K562 (cell line): Measurements from ENCODE around the gene GNAL. TPM values are rescaled to one million over a fixed set of nuclear protein-coding genes. Genes with fewer than 3 reads are reported as not detected.

Experiments used
- BMI1 ChIP-seq: fragments of 150-350 bp; IDR thresholded peaks from 2 replicates; pipeline ENCODE4 v1.6.1; 2014; ENCODE audit warnings: low read length
- CBX5 ChIP-seq: IDR thresholded peaks from 2 replicates; pipeline ENCODE4 v1.6.1; 2014; ENCODE audit warnings: low read depth, borderline replicate concordance
- DEAF1 ChIP-seq: fragments of 450-650 bp; formaldehyde crosslinking; IDR thresholded peaks from 2 replicates; pipeline ENCODE4 v1.4.0; 2020; ENCODE audit warnings: mild to moderate bottlenecking, moderate library complexity
- DPF2 ChIP-seq: fragments of 450-650 bp; IDR thresholded peaks from 2 replicates; pipeline ENCODE4 v1.6.1; 2016
- FOS ChIP-seq: IDR thresholded peaks from 3 replicates; pipeline ENCODE4 v1.6.1; 2011; ENCODE audit not compliant: insufficient read length; ENCODE audit errors: extremely low read depth
- HDAC1 ChIP-seq, 2 experiments: fragments of 450-650 bp; IDR thresholded peaks; 2 replicates each; pipeline ENCODE4 v1.6.1; 2016 to 2017; ENCODE audit warnings: inconsistent platforms in 1 of 2, mild to moderate bottlenecking in 1 of 2, moderate library complexity in 1 of 2
- PHB2 ChIP-seq: fragments of 450-650 bp; IDR thresholded peaks from 2 replicates; pipeline ENCODE4 v1.6.1; 2017; ENCODE audit warnings: low read depth
- RB1 ChIP-seq: fragments of 450-650 bp; IDR thresholded peaks from 2 replicates; pipeline ENCODE4 v1.6.1; 2017; ENCODE audit warnings: low read depth, mild to moderate bottlenecking
- SAP30 ChIP-seq: fragments of 200-600 bp; sonication (generic); IDR thresholded peaks from 2 replicates; pipeline ENCODE4 v1.6.1; 2012; ENCODE audit warnings: borderline replicate concordance, low read depth, mild to moderate bottlenecking, moderate library complexity, low read length, control low read depth, inconsistent platforms; ENCODE audit not compliant: insufficient read depth, poor library complexity, severe bottlenecking
- SRF ChIP-seq, 2 experiments: fragments of 250-450, 450-650 bp in 1 of 2; sonication (Bioruptor Pico) in 1 of 2; sonication (generic) in 1 of 2; formaldehyde crosslinking; IDR thresholded peaks; 2 replicates each; pipeline versions ENCODE4 v1.5.0 to v1.5.1; 2020 to 2022; ENCODE audit warnings: mild to moderate bottlenecking in 1 of 2, missing genetic modification reagents in 1 of 2
- SRSF1 ChIP-seq: fragments of 200-400 bp; formaldehyde crosslinking; IDR thresholded peaks from 2 replicates; pipeline ENCODE4 v1.6.1; 2017; ENCODE audit warnings: mild to moderate bottlenecking, low read depth, low read length, moderate library complexity
- TAF7 ChIP-seq: fragments of 450-650 bp; IDR thresholded peaks from 2 replicates; pipeline ENCODE4 v1.6.1; 2016; ENCODE audit warnings: missing genetic modification characterization, missing compliant biosample characterization
- TEAD4 ChIP-seq, 2 experiments: sonication (generic) in 1 of 2; formaldehyde crosslinking in 1 of 2; IDR thresholded peaks; 2 replicates each; pipeline versions ENCODE4 v1.6.1 to v1.8.0; 2012 to 2022; ENCODE audit warnings: borderline replicate concordance in 1 of 2, inconsistent platforms in 1 of 2, low read length in 1 of 2, mild to moderate bottlenecking in 1 of 2, missing genetic modification reagents in 1 of 2
- XRCC5 ChIP-seq: fragments of 200-400 bp; formaldehyde crosslinking; IDR thresholded peaks from 2 replicates; pipeline ENCODE4 v1.6.1; 2017; ENCODE audit warnings: low read depth, mild to moderate bottlenecking, low read length
- ZKSCAN3 ChIP-seq: fragments of 250-450 bp; sonication (Bioruptor Pico); IDR thresholded peaks from 2 replicates; pipeline ENCODE4 v1.4.0; 2020
- ZNF184 ChIP-seq: sonication (generic); formaldehyde crosslinking; IDR thresholded peaks from 2 replicates; pipeline ENCODE4 v1.5.0; 2020; ENCODE audit warnings: missing genetic modification reagents
- ZNF282 ChIP-seq: sonication (generic); formaldehyde crosslinking; IDR thresholded peaks from 2 replicates; pipeline ENCODE4 v1.8.1; 2023; ENCODE audit warnings: missing genetic modification reagents
- ZNF609 ChIP-seq: sonication (generic); formaldehyde crosslinking; IDR thresholded peaks from 2 replicates; pipeline ENCODE4 v1.8.1; 2023; ENCODE audit warnings: missing genetic modification reagents, mild to moderate bottlenecking, borderline replicate concordance
- polyA plus RNA-seq, 8 experiments: library from polyadenylated mRNA; depleted of rRNA in 4 of 8; stranded (reverse) in 5 of 8; unstranded in 3 of 8; fragments of >200 nt; fragmentation: Nextera tagmentation in 2 of 8; fragmentation: Illumina TruSeq in 1 of 8; extraction: Ambion mirVana in 2 of 8; extraction: Trizol in 1 of 8; gene quantifications; 2 replicates each; pipeline versions ENCODE4 v1.2.1 to v1.2.3, GENCODE V29; 2011 to 2014; ENCODE audit warnings: inconsistent platforms in 1 of 8, missing spikeins in 1 of 8
- total RNA-seq, 7 experiments: library from RNA; depleted of rRNA in 6 of 7; stranded (reverse); fragments of >200 nt in 6 of 7; fragmentation: Illumina TruSeq in 2 of 7; extraction: Trizol in 2 of 7; gene quantifications; 2 replicates each; pipeline versions ENCODE4 v1.2.1 to v1.2.3, GENCODE V29; 2011 to 2021; ENCODE audit warnings: low replicate concordance in 1 of 7
- TF ChIP-seq, protein P1 (sequence below): fragments of 250-450 bp; sonication (Bioruptor Pico); IDR thresholded peaks from 2 replicates; pipeline ENCODE4 v1.6.1; 2021; ENCODE audit warnings: mild to moderate bottlenecking

GNAL gene
- total and polyA plus RNA-seq, 9 of the 15 experiments (the other 6 are each of a cell fraction or from before 2014, with no cell fraction given), result under 0.01 to 0.10 (median 0.01) TPM; not detected in 5

GRCh38 chr18:11857177-11857887, 168.3 kb downstream of the GNAL start (continued):
- no peak for TF ChIP-seq TEAD4 (IDR thresholded peaks at IDR 0.05; ENCODE audit: low read length)
- no peak for TF ChIP-seq TEAD4 (CRISPR knock-in tag; IDR thresholded peaks at IDR 0.05; ENCODE audit: borderline replicate concordance)
- TF ChIP-seq ZKSCAN3, result no peak
- peak in 1 of 2 experiments; percentile 85; a peak in 2 of 4 replicates for TF ChIP-seq HDAC1 (IDR thresholded peaks at IDR 0.05)
- TF ChIP-seq FOS, result peak; percentile 35
- TF ChIP-seq, protein P1, sequence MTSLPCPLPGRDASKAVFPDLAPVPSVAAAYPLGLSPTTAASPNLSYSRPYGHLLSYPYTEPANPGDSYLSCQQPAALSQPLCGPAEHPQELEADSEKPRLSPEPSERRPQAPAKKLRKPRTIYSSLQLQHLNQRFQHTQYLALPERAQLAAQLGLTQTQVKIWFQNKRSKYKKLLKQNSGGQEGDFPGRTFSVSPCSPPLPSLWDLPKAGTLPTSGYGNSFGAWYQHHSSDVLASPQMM (CRISPR knock-in tag), result no peak
- TF ChIP-seq RB1, result no peak
- TF ChIP-seq TAF7 (tag), result no peak
- no peak for TF ChIP-seq ZNF184
- TF ChIP-seq DEAF1, result no peak
- TF ChIP-seq ZNF609, result no peak
- TF ChIP-seq XRCC5, result no peak
- TF ChIP-seq SAP30, result no peak
- TF ChIP-seq SRF (CRISPR knock-in tag; IDR thresholded peaks at IDR 0.05), result peak in 1 of 2 experiments; percentile 65; a peak in 1 of 4 replicates
- peak; percentile 82 for TF ChIP-seq DPF2
- TF ChIP-seq BMI1, result no peak
- TF ChIP-seq SRSF1, result no peak
- TF ChIP-seq CBX5, result no peak
- TF ChIP-seq ZNF282 (CRISPR knock-in tag), result no peak
- TF ChIP-seq PHB2, result no peak
